Right lung (tissue), 5 donors: ENCODE results near the gene AGTRAP. TPM values are rescaled to one million over a fixed set of nuclear protein-coding genes. Genes with fewer than 3 reads are reported as not detected.

Experiments
- DNase-seq, 2 donors: peaks; one replicate each; pipeline ENCODE4 v3.0.0-alpha.2; 2013
- polyA plus RNA-seq, 5 donors: library from polyadenylated mRNA; unstranded; fragments of 120-200 nt; gene quantifications; one replicate each; pipeline versions ENCODE4 v1.2.1 to v1.2.3, GENCODE V29; 2013; ENCODE audit warnings: inconsistent platforms in 1 of 5, low replicate concordance in 1 of 5; ENCODE audit not compliant: insufficient read length in 5 of 5, insufficient read depth in 1 of 5

The AGTRAP gene
- polyA plus RNA-seq, 5 donors: 22.0 to 32.8 (median 29.6) TPM

GRCh38 chr1:11704194-11704529 is 31.8 kb upstream of the AGTRAP start:
- DNase-seq: no peak

GRCh38 chr1:11704691-11705475 is 31.1 kb upstream of the AGTRAP start:
- DNase-seq: no peak

- no peak for DNase-seq
Measured at GRCh38 chr1:11705596-11705995, 30.3 kb upstream of the AGTRAP start.

- no peak for DNase-seq
Measured at GRCh38 chr1:11706292-11706691, 29.6 kb upstream of the AGTRAP start.

GRCh38 chr1:11707621-11708276 is 28.2 kb upstream of the AGTRAP start:
- DNase-seq: peak in 1 of 2 donors; percentile 37

GRCh38 chr1:11708554-11709350 is 27.2 kb upstream of the AGTRAP start:
- DNase-seq: no peak

- no peak for DNase-seq
Measured at GRCh38 chr1:11711490-11711889, 24.4 kb upstream of the AGTRAP start.

GRCh38 chr1:11712285-11712684 is 23.7 kb upstream of the AGTRAP start:
- no peak for DNase-seq

- DNase-seq: no peak
Measured at GRCh38 chr1:11713095-11713494, 22.8 kb upstream of the AGTRAP start.

- DNase-seq: no peak
Measured at GRCh38 chr1:11714831-11715575, 20.9 kb upstream of the AGTRAP start.

GRCh38 chr1:11719313-11720032 is 16.5 kb upstream of the AGTRAP start:
- peak; percentile 50 to 72 for DNase-seq

- no peak for DNase-seq
Measured at GRCh38 chr1:11720033-11720376, 15.9 kb upstream of the AGTRAP start.

- no peak for DNase-seq
Measured at GRCh38 chr1:11720525-11720924, 15.4 kb upstream of the AGTRAP start.

GRCh38 chr1:11721311-11721710 is 14.6 kb upstream of the AGTRAP start:
- no peak for DNase-seq

- DNase-seq: peak in 1 of 2 donors; percentile 31
Measured at GRCh38 chr1:11722538-11722937, 13.4 kb upstream of the AGTRAP start.

GRCh38 chr1:11725616-11726015 is 10.3 kb upstream of the AGTRAP start:
- no peak for DNase-seq

GRCh38 chr1:11727119-11727518 is 8.8 kb upstream of the AGTRAP start:
- DNase-seq: no peak

GRCh38 chr1:11728126-11728806 is 7.7 kb upstream of the AGTRAP start:
- DNase-seq: no peak

- DNase-seq: no peak
Measured at GRCh38 chr1:11729155-11729497, 6.8 kb upstream of the AGTRAP start.

GRCh38 chr1:11729498-11730428 is 6.2 kb upstream of the AGTRAP start:
- no peak for DNase-seq
